Measurements from ENCODE around the gene MAPK8.
"Not testable (repeated sequence)": the region's sequence is repeated elsewhere in the genome, so short reads cannot be mapped to it uniquely, and the experiment has no call there.

Gene MAPK8

DNA sequence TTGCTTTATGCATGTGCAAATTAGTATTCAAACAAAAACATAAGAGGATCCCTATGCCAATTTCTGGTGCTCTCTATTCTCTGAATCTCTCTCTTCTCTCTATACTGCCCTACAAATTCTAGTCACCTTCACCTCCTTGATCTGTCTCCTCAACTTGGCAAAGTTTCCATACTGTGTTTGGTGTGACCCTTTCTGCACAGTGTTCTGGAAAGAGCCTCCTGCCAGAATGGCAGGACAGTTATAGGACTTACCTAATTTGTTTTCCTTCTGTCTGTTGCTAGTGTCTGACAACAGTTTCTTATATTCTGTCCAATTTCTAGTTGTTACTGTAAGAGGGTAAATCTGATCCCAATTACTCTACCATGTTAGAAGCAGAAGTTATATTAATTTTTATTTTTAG, 34.3 kb downstream of the MAPK8 start:
- TF ChIP-seq, protein P1, sequence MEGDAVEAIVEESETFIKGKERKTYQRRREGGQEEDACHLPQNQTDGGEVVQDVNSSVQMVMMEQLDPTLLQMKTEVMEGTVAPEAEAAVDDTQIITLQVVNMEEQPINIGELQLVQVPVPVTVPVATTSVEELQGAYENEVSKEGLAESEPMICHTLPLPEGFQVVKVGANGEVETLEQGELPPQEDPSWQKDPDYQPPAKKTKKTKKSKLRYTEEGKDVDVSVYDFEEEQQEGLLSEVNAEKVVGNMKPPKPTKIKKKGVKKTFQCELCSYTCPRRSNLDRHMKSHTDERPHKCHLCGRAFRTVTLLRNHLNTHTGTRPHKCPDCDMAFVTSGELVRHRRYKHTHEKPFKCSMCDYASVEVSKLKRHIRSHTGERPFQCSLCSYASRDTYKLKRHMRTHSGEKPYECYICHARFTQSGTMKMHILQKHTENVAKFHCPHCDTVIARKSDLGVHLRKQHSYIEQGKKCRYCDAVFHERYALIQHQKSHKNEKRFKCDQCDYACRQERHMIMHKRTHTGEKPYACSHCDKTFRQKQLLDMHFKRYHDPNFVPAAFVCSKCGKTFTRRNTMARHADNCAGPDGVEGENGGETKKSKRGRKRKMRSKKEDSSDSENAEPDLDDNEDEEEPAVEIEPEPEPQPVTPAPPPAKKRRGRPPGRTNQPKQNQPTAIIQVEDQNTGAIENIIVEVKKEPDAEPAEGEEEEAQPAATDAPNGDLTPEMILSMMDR (IDR thresholded peaks at IDR 0.05; ENCODE audit: low read depth, low read length): no peak
- no peak for TF ChIP-seq POLR2A (IDR thresholded peaks at IDR 0.05; ENCODE audit: extremely low read depth, insufficient read length)
- no peak for TF ChIP-seq MYC (IDR thresholded peaks at IDR 0.05; ENCODE audit: low read depth, low read length)
- TF ChIP-seq, protein P2, sequence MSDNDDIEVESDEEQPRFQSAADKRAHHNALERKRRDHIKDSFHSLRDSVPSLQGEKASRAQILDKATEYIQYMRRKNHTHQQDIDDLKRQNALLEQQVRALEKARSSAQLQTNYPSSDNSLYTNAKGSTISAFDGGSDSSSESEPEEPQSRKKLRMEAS (IDR thresholded peaks at IDR 0.05; ENCODE audit: low read depth, low read length): no peak
- DNase-seq (ENCODE audit: low read depth): no peak
- no peak overlapping the region for H3K4me3 ChIP-seq (ENCODE audit: low read depth, low read length)

DNA sequence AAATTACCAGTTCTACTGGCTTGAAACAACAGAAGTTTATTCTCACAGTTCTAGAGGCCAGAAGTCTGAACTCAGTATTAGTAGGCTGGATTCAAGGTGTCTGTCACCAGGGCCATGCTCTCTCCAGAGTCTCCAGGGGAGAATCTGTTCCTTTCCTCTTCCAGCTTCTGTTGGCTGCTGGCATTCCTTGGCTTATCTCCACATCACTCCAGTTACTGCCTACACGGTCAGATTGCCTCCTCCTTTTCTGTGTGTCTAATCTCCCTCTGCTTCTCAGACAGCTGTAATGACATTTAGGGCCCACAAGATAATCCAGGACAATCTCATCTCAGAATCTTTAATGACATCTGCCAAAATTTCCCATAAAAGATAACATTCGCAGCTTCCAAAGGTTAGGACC, 36.6 kb downstream of the MAPK8 start:
- DNase-seq (ENCODE audit: low read depth): no peak
- no peak overlapping the region for H3K4me3 ChIP-seq (ENCODE audit: low read depth, low read length)
- no peak for TF ChIP-seq POLR2A (IDR thresholded peaks at IDR 0.05; ENCODE audit: extremely low read depth, insufficient read length)
- TF ChIP-seq, protein P2 (IDR thresholded peaks at IDR 0.05; ENCODE audit: low read depth, low read length): no peak
- TF ChIP-seq, protein P1 (IDR thresholded peaks at IDR 0.05; ENCODE audit: low read depth, low read length): no peak
- no peak for TF ChIP-seq MYC (IDR thresholded peaks at IDR 0.05; ENCODE audit: low read depth, low read length)

DNA sequence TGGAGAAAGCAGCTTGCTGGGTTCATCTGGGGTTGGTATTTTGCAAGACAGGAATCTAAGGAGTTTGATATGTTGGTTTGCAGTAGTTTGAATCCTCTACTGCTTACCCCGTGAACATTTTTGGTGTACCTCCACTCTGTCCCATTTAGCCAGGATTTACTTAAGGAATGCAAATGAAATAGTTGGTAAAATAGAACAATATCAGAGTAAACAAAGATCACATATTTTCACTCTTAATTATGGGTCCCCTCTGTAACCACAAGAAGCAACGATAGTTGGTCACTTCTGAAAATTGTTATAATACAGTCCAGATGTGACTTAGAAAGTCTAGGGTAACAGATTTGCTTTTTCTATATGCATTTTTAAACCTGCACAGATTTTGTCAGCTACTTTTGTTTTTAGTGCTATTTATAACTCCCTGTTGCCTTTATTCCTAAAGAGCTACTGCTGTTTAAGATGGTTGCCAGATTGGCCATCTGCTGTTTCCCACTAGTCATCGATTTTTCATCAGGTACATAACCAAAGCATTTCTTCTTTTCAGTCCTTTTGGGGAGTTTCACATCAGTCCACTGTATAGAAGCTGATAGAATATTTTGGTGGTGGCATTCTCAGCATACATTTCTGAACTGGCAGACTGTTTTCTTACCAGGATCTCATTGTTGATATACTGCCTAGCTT, 37.6 kb downstream of the MAPK8 start:
- DNase-seq (ENCODE audit: low read depth): no peak
- no peak overlapping the region for H3K4me3 ChIP-seq (ENCODE audit: low read depth, low read length)
- TF ChIP-seq, protein P2 (IDR thresholded peaks at IDR 0.05; ENCODE audit: low read depth, low read length): no peak
- TF ChIP-seq, protein P1 (IDR thresholded peaks at IDR 0.05; ENCODE audit: low read depth, low read length): no peak
- TF ChIP-seq POLR2A (IDR thresholded peaks at IDR 0.05; ENCODE audit: extremely low read depth, insufficient read length): no peak
- no peak for TF ChIP-seq MYC (IDR thresholded peaks at IDR 0.05; ENCODE audit: low read depth, low read length)

DNA sequence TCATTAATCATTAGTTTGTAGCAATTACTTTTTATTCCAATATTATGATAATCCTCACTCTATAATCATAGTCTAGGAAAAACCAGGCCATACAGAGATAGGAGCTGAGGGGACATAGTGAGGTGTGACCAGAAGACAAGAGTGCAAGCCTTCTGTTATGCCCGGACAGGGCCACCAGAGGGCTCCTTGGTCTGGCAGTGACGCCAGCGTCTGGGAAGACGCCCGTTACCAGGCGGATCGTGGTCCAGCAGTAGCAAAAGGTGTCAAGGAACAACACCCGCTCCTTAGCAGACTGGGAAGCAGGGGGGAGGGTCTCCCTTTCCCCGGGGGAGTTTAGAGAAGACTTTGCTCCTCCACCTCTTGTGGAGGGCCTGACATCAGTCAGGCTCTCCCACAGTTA, 39.8 kb downstream of the MAPK8 start:
- H3K4me3 ChIP-seq (ENCODE audit: low read depth, low read length): not testable (repeated sequence)

DNA sequence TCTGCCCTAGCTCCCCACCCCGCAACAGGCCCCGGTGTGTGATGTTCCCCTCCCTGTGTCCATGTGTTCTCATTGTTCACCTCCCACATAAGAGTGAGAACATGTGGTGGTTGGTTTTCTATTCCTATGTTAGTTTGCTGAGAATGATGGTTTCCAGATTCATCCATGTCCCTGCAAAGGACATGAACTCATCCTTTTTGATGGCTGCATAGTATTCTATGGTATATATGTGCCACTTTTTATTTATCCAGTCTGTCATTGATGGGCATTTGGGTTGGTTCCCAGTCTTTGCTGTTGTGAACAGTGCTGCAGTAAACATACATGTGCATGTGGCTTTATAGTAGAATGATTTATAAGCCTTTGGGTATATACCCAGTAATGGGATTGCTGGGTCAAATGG, 41.1 kb downstream of the MAPK8 start:
- not testable (repeated sequence) for H3K4me3 ChIP-seq (ENCODE audit: low read depth, low read length); DNase-seq (ENCODE audit: low read depth)

More for the DNA sequence above, 39.8 kb downstream of the MAPK8 start:
- TF ChIP-seq, protein P1 (IDR thresholded peaks at IDR 0.05; ENCODE audit: low read depth, low read length): peak; percentile 4
- not testable (repeated sequence) for DNase-seq (ENCODE audit: low read depth)

DNA sequence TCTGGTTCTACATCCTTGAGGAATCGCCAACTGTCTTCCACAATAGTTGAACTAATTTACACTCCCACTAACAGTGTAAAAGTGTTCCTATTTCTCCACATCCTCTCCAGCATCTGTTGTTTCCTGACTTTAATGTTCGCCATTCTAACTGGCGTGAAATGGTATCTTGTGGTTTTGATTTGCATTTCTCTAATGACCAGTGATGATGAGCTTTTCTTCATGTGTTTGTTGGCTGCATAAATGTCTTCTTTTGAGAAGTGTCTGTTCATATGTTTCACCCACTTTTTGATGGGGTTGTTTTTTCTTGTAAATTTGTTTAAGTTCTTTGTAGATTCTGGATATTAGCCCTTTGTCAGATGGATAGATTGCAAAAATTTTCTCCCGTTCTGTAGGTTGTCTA, 41.5 kb downstream of the MAPK8 start:
- H3K4me3 ChIP-seq (ENCODE audit: low read depth, low read length); DNase-seq (ENCODE audit: low read depth): not testable (repeated sequence)

DNA sequence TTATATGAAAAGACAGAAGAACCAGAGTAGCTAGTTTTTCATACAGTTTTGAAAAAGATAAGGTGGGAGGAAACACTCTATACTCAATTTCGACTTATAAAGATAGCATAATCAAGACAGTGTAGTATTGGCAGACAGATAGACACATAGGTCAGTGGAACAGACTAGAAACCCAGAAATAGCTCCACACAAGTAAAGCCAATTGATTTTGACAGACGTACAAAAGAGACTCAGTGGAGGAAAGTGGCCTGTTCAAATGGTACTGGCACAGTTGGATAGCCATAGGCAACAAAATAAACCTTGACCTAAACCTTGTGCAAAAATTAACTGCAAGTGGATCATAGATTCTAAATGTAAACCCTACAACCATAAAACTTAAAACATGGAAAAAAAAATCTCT, 46.8 kb downstream of the MAPK8 start:
- TF ChIP-seq POLR2A (IDR thresholded peaks at IDR 0.05; ENCODE audit: extremely low read depth, insufficient read length) (no peak), MYC (IDR thresholded peaks at IDR 0.05; ENCODE audit: low read depth, low read length) (no peak)
- TF ChIP-seq, protein P2 (IDR thresholded peaks at IDR 0.05; ENCODE audit: low read depth, low read length): no peak
- TF ChIP-seq, protein P1 (IDR thresholded peaks at IDR 0.05; ENCODE audit: low read depth, low read length): no peak
- DNase-seq (ENCODE audit: low read depth): no peak
- no peak overlapping the region for H3K4me3 ChIP-seq (ENCODE audit: low read depth, low read length)
